Activated B cell treated with CpG ODN at 0.5 μM for 24 hours (primary cell): ENCODE results near the gene ZNF682. TPM values are rescaled to one million over a fixed set of nuclear protein-coding genes. Genes with fewer than 3 reads are reported as not detected.
A peak's percentile ranks its signal among the peaks of the same experiment; 100 is the strongest.
"Not testable (repeated sequence)": the region's sequence is repeated elsewhere in the genome, so short reads cannot be mapped to it uniquely, and the experiment has no call there.

Experiments used
- ATAC-seq: fragments of 200-7000 bp; cut with Tn5 transposase; one replicate; pipeline ENCODE4 v1.10.0; 2021; ENCODE audit warnings: low read depth, mild to moderate bottlenecking, moderate library complexity
- CTCF ChIA-PET: fragments of 350-600 bp; sonication (Branson Sonifier 250); formaldehyde crosslinking; loops from one replicate; lab custom pipeline; 2021; ENCODE audit warnings: antibody characterized with exemption; lab: Charles Lee
- POLR2A ChIA-PET: fragments of 350-600 bp; sonication (Branson Sonifier 250); formaldehyde crosslinking; loops from one replicate; lab custom pipeline; 2021; ENCODE audit warnings: antibody characterized with exemption; lab: Charles Lee
- DNase-seq: peaks from one replicate; pipeline ENCODE4 v3.0.0; 2022
- H3K27ac Mint-ChIP-seq: one replicate; pipeline ENCODE4 v1.8.0; 2020; ENCODE audit warnings: mixed read lengths
- H3K27me3 Mint-ChIP-seq: one replicate; pipeline ENCODE4 v1.8.0; 2021; ENCODE audit warnings: mixed read lengths
- H3K36me3 Mint-ChIP-seq: one replicate; pipeline ENCODE4 v1.8.0; 2021; ENCODE audit warnings: low read depth, mixed read lengths
- H3K4me1 Mint-ChIP-seq: one replicate; pipeline ENCODE4 v1.8.0; 2021; ENCODE audit warnings: mixed read lengths
- H3K4me3 Mint-ChIP-seq: one replicate; pipeline ENCODE4 v1.8.0; 2020; ENCODE audit warnings: mild to moderate bottlenecking, mixed read lengths
- H3K9me3 Mint-ChIP-seq: one replicate; pipeline ENCODE4 v1.8.0; 2020; ENCODE audit warnings: mixed read lengths
- intact Hi-C: fragments of 100-400 bp; cut with micrococcal nuclease; formaldehyde crosslinking; loops from one replicate; pipeline ENCODE4 v1.15.1; 2024
- total RNA-seq: library from RNA; stranded (reverse); gene quantifications from 2 replicates; pipeline ENCODE4 v1.2.3, GENCODE V29; 2022
- TF ChIP-seq, protein P1 (sequence below): fragments of 200-600 bp; IDR thresholded peaks from one replicate; pipeline ENCODE4 v1.8.0; 2022; ENCODE audit warnings: antibody characterized with exemption, mild to moderate bottlenecking

Gene ZNF682
- total RNA-seq, 1 donor from 2014 or later: 19.9 TPM

DNA sequence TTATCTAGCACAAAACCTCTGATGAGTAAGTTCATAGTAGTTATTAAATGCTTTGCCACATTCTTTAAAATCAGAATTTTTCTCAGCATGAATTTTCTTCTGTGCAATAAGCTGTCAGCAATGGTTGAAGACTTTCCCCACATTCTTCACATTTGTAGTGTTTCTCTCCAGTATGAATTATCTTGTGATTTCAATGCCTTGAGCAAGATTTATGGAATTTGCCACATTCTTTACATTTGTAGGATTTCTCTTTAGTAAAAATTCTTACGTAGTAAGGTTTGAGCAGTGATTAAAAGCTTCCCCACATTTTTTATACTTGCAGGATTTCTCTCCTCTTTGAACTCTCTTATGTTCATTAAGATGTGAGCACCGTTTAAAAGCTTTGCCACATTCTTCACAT is 33.6 kb downstream of the ZNF682 start:
- H3K9me3 Mint-ChIP-seq: peaks cover 33% of the 10 kb centered on the region
- ATAC-seq (no peak), DNase-seq (no peak)
- H3K4me3 Mint-ChIP-seq: no peak overlapping the region
- H3K4me1 Mint-ChIP-seq: no peaks in the 10 kb centered on the region
- intact Hi-C loops: no loop called here
- H3K36me3 Mint-ChIP-seq: peaks cover 50% of the 10 kb centered on the region
- TF ChIP-seq, protein P1, sequence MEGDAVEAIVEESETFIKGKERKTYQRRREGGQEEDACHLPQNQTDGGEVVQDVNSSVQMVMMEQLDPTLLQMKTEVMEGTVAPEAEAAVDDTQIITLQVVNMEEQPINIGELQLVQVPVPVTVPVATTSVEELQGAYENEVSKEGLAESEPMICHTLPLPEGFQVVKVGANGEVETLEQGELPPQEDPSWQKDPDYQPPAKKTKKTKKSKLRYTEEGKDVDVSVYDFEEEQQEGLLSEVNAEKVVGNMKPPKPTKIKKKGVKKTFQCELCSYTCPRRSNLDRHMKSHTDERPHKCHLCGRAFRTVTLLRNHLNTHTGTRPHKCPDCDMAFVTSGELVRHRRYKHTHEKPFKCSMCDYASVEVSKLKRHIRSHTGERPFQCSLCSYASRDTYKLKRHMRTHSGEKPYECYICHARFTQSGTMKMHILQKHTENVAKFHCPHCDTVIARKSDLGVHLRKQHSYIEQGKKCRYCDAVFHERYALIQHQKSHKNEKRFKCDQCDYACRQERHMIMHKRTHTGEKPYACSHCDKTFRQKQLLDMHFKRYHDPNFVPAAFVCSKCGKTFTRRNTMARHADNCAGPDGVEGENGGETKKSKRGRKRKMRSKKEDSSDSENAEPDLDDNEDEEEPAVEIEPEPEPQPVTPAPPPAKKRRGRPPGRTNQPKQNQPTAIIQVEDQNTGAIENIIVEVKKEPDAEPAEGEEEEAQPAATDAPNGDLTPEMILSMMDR: no peak
- H3K27ac Mint-ChIP-seq: no peak overlapping the region
- ChIA-PET CTCF (no interaction called here), POLR2A (no interaction called here)
- no peaks in the 10 kb centered on the region for H3K27me3 Mint-ChIP-seq

DNA sequence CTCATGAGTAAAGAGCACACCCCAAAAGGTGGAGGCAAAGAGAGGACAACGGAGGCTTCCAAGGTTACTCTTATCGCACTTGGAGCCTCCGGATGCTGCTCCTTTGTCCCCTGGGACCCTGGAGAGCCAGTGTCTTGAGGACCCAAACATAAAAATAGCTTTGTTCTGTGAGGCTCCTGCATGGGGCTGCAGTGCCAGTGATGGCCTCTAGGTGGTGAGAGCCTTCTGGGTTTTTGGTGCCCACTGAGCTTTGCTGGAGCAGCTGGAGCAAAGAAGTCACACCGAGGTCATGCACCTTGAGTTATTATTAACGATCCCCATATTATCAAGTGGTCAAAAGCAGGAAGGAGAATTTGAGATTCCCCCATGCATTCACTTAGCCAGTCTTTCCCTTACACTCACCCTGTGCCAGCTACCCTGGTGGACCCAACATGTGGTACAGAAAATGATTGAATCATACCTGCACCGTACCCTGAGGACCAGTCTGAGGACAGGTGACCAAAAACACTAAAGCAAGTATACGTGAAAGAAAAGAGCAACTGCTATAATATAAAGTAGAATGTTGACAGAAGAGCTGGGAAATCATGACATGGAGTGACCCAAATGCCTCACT is 41.5 kb downstream of the ZNF682 start:
- POLR2A ChIA-PET: interaction anchor here (0.9 kb wide), 1 partner anchor 264 kb away, joined by 3 read pairs; the partner anchor contains the start of gene ZNF14
- TF ChIP-seq, protein P1: peak; percentile 45
- DNase-seq: peak; percentile 29
- CTCF ChIA-PET: interaction anchor here (0.6 to 3.2 kb wide), 10 partner anchors 13 to 284 kb away, joined by 3 to 26 read pairs (median 4); partner anchors contain the start of genes ZNF486 and ZNF90
- H3K4me3 Mint-ChIP-seq: no peak overlapping the region
- peaks cover 5% of the 10 kb centered on the region for H3K36me3 Mint-ChIP-seq
- no peak overlapping the region for H3K27ac Mint-ChIP-seq
- H3K4me1 Mint-ChIP-seq: no peaks in the 10 kb centered on the region
- H3K27me3 Mint-ChIP-seq: no peaks in the 10 kb centered on the region
- peaks cover 2% of the 10 kb centered on the region for H3K9me3 Mint-ChIP-seq
- peak; percentile 64 for ATAC-seq
- intact Hi-C loops: loop anchor here (1.0 kb wide), 1 partner anchor 281 kb away; no protein-coding TSS in a partner anchor

DNA sequence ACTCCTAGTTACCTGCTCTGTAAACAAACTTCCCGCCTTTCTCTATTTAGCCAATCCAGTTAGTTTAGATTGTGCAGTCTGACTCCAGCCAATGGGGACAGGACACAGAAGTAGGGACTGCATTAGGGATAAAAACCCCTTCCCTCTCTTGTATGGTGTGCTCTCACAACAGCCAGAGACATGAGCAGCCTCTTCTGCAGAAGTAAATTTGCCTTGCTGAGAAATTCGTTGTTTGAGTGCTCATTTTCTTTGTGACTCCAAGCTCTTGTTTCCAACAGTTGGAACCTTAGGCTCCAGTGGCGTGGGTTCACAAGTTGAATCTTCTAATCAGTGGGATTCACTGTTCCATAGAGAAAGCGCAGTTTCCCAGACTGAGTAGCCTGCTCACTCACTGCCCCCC is 72.4 kb downstream of the ZNF682 start:
- ChIA-PET POLR2A (no interaction called here), CTCF (no interaction called here)
- ATAC-seq: no peak
- Mint-ChIP-seq H3K27me3 (no peaks in the 10 kb centered on the region), H3K27ac (no peak overlapping the region), H3K9me3 (peaks cover 31% of the 10 kb centered on the region), H3K4me3 (no peak overlapping the region), H3K36me3 (peaks cover 4% of the 10 kb centered on the region), H3K4me1 (no peaks in the 10 kb centered on the region)
- no peak for DNase-seq
- TF ChIP-seq, protein P1: no peak
- intact Hi-C loops: no loop called here

DNA sequence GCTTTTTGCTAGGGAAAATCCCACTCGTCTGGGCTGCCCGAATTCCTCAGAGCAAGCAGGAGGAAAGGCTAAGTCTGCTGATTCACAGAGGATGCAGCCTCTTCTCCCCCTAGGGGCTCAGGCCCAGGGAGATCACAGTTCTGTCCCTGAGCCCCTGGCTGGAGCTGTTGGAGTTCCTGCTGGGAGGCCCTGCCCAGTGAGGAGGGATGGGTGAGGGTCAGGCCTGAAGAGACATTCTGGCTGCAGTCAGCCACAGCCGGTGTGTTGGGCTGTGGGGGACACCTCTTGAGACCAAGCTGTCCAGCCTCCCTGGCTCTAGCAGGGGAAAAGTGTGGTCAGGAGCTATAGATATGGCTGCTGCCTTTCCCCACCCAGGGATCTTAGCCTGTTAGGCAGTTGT is 73.2 kb downstream of the ZNF682 start:
- H3K4me1 Mint-ChIP-seq, ATAC-seq, H3K4me3 Mint-ChIP-seq, intact Hi-C loops, POLR2A ChIA-PET, DNase-seq, H3K27ac Mint-ChIP-seq, CTCF ChIA-PET, H3K36me3 Mint-ChIP-seq, H3K27me3 Mint-ChIP-seq: not testable (repeated sequence)
- peaks cover 31% of the 10 kb centered on the region for H3K9me3 Mint-ChIP-seq

DNA sequence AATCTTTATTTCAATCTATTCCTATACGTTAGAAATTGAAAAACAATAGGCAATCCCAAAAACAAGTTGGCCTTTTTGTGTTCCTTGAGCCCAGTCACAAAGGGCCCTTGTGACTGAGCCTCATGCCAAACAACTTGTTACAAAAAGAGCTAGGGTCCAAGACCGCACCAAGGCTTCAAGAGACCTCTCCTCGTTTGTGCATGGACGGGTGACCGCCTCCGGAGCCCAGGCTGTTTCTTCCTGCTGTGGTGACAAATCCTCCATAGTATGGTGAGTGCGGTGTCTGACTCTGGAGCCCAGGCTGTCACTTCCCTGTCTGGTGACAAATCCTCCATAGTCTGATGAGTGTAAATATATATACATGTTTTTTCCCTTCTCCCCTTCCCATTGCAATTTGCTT is 74.9 kb downstream of the ZNF682 start:
- intact Hi-C loops: no loop called here
- ChIA-PET CTCF (no interaction called here), POLR2A (no interaction called here)
- Mint-ChIP-seq H3K4me3 (no peak overlapping the region), H3K27ac (no peak overlapping the region), H3K4me1 (no peaks in the 10 kb centered on the region), H3K36me3 (peaks cover 2% of the 10 kb centered on the region), H3K27me3 (no peaks in the 10 kb centered on the region), H3K9me3 (peaks cover 24% of the 10 kb centered on the region)
- ATAC-seq (no peak), DNase-seq (no peak)
- TF ChIP-seq, protein P1: no peak
